Mucosa of rectum (tissue), 2 donors: ENCODE measurements around the gene RER1.

Source experiments
- H3K27ac ChIP-seq, 2 donors: one replicate each; pipeline ENCODE4 v1.7.0; 2013; ENCODE audit warnings: inconsistent platforms in 2 of 2, low read depth in 2 of 2, low read length in 2 of 2
- H3K27me3 ChIP-seq, 2 donors: one replicate each; pipeline ENCODE4 v1.7.0; 2013; ENCODE audit warnings: low read length in 2 of 2; ENCODE audit not compliant: control insufficient read depth in 2 of 2, insufficient read depth in 2 of 2
- H3K36me3 ChIP-seq, 2 donors: one replicate each; pipeline ENCODE4 v1.7.0; 2013; ENCODE audit warnings: low read length in 2 of 2; ENCODE audit not compliant: control insufficient read depth in 2 of 2, insufficient read depth in 2 of 2
- H3K4me1 ChIP-seq, 2 donors: one replicate each; pipeline ENCODE4 v1.7.0; 2013; ENCODE audit warnings: low read length in 2 of 2, mild to moderate bottlenecking in 1 of 2; ENCODE audit not compliant: control insufficient read depth in 2 of 2, insufficient read depth in 2 of 2
- H3K4me3 ChIP-seq, 2 donors: one replicate each; pipeline ENCODE4 v1.7.0; 2013; ENCODE audit warnings: low read length in 2 of 2
- H3K9ac ChIP-seq, 2 donors: one replicate each; pipeline ENCODE4 v1.7.0; 2013; ENCODE audit warnings: low read length in 2 of 2, low read depth in 1 of 2, mild to moderate bottlenecking in 1 of 2
- H3K9me3 ChIP-seq, 2 donors: one replicate each; pipeline ENCODE4 v1.7.0; 2013; ENCODE audit warnings: low read length in 2 of 2; ENCODE audit not compliant: control insufficient read depth in 2 of 2
- donor health status: healthy.
- donor health status: Normal muscosa, but diverticular disease.

RER1 gene

DNA sequence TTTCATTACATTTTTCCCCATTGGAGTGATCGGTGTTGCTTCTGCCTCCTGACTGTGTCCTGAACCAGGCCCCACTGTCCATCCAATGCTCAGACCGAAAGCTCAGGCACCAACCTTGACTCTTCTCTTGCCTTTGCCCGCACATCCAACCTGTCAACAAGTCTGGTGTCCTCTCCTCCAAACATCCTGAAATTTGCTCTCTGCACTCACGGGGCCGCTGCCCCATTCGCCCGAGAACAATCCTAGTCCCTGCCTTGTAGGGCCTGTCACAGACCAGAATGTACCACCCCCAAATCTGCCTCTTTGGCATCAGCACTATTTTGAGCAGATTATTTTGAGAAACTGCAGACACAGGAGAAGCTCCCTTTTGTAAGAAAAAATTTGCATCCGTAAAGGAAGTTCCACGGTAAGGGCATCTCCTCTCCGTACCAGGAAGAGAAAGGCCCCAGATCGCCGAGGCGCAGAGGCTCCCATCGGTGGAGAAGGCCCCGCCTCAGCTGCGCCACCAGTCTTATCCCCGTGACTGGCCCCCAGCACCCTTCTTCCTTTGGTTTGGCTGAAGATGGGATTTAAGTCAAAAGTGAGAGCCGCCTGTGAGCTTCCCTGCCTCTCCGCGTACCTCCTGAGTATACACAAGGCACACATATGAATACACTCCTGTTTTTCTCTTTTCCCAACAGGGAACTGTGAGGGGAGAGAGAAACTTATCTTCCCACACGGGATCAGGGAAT is 7.3 kb upstream of the RER1 start:
- Histone ChIP-seq H3K27me3 (no peaks in the 10 kb centered on the region), H3K27ac (no peak overlapping the region), H3K36me3 (peaks cover 0 to 5% of the 10 kb centered on the region in 2 donors), H3K4me3 (no peak overlapping the region), H3K4me1 (peaks cover 0 to 4% of the 10 kb centered on the region in 2 donors), H3K9ac (no peak overlapping the region), H3K9me3 (no peaks in the 10 kb centered on the region)

DNA sequence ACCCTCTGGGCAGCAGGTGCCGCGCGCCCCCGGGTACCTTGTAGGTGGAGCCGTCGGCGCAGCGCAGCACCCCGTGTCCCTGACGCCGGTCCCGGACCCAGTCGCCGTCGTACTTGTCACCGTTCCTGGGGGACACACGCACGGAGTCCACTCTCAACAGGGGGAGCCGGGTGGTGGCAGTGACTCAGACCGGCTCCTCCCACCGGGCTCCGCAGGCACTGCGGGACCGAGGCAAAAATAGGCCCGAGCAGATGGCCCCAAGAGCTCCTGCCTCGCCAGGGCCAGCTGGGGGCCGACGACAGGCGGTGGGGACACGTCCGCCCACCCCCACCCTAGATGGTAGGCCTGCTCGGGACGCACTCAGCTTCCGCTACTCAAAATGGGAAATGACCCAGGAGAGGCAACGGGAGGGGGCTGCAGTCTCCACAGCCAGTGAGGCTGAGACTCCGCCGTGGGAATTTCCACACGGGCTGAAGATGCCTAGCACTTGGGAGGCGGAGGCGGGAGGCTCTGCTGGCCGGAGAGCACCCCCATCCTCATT is 6.6 kb upstream of the RER1 start:
- Histone ChIP-seq H3K9ac (no peak overlapping the region), H3K27ac (no peak overlapping the region)

DNA sequence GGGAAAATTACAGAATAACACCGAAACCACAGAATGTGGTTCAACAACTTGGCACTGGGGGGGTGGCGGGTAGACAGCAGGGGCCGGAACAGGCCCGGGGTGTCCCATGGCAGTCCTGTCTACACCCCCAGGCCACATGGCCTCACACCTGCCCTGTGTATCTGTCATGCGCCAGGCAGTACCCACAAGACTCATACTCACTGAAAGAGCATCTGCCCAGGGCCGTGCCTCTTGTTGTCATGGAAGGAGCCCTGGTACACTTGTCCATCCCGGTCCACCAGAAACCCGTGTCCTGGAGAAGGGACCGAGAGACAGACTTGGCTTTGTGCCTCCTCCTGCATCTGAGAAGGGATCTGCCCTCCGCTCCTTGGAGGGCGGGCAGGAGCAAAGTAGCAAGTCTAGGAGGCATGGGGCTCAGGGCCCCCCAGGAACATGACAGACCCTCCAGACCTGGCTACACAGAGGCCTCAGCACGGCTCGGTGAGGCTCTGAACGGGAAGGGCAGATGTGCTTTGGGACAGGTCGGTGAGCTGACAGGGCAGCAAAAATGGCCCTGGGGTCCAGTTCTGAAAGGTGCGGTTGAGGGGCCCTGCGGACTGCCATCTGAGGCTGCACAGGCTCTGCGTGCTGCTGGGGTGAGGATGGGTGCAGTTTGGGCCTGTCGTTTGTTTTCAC is 5.9 kb upstream of the RER1 start:
- Histone ChIP-seq H3K9me3 (no peaks in the 10 kb centered on the region), H3K36me3 (peaks cover 0 to 5% of the 10 kb centered on the region in 2 donors), H3K27ac (no peak overlapping the region), H3K4me1 (peaks cover 4 to 7% of the 10 kb centered on the region in 2 donors), H3K27me3 (no peaks in the 10 kb centered on the region), H3K4me3 (no peak overlapping the region), H3K9ac (no peak overlapping the region)

More for the DNA sequence above, 6.6 kb upstream of the RER1 start:
- no peaks in the 10 kb centered on the region for H3K27me3 ChIP-seq
- H3K4me1 ChIP-seq = peaks cover 0 to 4% of the 10 kb centered on the region in 2 donors
- H3K9me3 ChIP-seq = no peaks in the 10 kb centered on the region
- peaks cover 0 to 5% of the 10 kb centered on the region in 2 donors for H3K36me3 ChIP-seq
- H3K4me3 ChIP-seq = no peak overlapping the region

DNA sequence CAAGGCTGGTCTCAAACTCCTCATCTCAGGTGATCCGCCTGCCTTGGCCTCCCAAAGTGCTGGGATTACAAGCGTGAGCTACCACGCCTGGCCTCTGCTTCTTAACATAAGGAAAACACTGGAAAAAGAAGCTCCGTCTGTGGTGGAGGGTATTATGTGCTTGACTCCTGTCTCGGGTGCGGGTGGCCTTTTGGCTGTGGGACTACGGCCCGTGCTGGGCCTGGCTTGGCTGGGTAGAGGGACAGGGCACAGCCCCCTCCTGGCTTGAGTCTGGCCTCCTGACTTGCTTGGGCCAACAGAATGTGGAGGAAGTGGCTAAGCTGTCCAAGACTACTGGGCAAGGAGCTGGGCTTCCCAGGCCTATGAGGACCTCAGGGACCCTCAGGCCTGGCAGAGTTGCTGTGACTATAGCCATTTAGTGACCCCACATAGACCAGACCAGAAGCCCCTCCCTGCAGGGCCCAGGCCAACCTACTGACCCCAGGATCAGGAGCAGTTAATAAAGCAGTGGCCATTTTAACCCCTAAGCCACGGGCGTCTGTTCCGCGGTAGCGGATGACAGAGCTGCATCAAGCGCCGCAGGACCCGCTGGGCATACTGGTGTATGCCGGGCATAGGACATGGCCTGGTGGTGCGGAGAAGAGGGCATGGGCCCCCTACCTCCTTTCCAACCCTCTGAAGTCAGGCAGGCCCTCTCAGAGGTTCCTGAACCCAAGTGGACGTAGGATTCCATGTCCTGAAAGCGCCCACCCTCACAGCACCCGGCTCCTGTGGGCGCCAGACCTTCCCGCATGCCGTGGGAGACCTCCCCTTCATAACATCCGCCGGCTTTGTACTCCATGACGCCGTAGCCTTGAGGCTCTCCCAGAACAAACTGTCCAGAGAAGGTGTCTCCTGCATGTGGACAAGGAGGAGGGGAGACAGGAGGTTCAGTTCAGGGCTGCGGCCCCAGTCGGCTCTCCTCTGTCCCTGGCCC is 4.7 kb upstream of the RER1 start:
- peaks cover 3 to 7% of the 10 kb centered on the region in 2 donors for H3K4me1 ChIP-seq

DNA sequence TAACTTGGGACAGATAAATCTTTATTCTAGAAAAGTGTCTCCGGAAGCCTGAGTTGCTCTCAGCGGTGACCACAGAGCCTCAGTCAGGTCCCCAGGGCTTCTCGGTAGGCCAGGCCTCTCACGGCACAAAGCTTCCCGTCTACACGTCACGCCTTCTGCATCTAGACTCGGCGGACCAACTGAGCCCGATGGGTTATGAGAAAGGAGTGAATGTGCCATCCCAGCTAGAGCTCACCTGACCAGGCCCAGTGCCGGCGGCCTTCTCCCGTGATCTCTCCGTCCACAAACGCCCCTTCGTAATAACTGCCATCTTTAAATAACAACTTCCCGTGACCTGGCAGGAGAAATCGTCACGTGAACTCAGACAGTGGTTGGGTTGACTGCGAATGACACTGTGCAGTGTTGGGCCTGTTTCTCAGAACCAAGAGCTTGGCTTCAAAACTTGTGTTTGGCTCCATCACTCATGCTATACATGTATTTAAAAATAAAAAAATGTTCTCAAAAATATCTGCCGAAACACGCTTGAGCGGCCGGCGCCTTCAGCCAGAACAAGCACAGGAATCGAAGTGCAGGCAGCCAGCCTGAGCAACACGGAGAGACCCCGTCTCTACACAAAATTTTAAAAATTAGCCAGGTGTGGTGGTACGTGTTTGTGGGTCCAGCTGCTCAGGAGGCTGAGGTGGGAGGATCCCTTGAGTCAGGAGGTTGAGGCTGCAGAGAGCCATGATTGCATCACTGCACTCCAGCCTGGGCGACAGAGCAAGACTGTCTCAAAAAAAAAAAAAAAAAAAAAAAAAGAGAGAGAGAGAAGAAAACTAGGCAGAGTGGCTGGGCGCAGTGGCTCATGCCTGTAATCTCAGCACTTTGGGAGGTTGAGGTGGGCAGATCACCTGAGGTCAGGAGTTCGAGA is 3.4 kb upstream of the RER1 start:
- Histone ChIP-seq H3K9me3 (no peaks in the 10 kb centered on the region), H3K27ac (no peak overlapping the region), H3K36me3 (peaks cover 0 to 9% of the 10 kb centered on the region in 2 donors), H3K4me3 (no peak overlapping the region), H3K9ac (no peak overlapping the region), H3K4me1 (peaks cover 9 to 18% of the 10 kb centered on the region in 2 donors), H3K27me3 (no peaks in the 10 kb centered on the region)

More for the DNA sequence above, 4.7 kb upstream of the RER1 start:
- no peak overlapping the region for H3K27ac ChIP-seq
- H3K27me3 ChIP-seq = no peaks in the 10 kb centered on the region
- H3K36me3 ChIP-seq = peaks cover 0 to 5% of the 10 kb centered on the region in 2 donors
- H3K4me3 ChIP-seq = peak overlapping the region in 1 of 2 donors; percentile 13
- no peak overlapping the region for H3K9ac ChIP-seq
- no peaks in the 10 kb centered on the region for H3K9me3 ChIP-seq

DNA sequence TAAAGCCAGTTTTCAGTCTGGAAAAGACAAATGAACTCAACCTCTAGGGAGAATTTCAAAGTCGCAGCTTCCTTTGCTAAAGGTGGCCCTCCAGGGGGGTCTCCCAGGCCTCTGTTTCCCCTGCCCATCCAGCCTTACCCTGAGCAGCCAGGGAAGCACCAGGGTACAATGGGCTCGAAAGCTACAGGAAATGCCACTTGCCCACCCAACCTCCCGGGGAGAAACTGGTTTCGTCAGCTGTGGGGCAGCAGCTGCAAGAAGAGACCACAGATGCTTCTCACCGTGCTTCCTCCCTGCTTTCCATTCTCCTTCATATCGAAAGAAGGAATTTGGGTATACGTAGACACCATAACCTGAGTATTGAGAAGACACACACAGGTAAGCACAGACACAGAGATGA is 2.0 kb upstream of the RER1 start:
- H3K4me3 ChIP-seq = no peak overlapping the region
- H3K9me3 ChIP-seq = no peaks in the 10 kb centered on the region
- H3K27me3 ChIP-seq = no peaks in the 10 kb centered on the region
- no peak overlapping the region for H3K27ac ChIP-seq
- H3K36me3 ChIP-seq = peaks cover 0 to 15% of the 10 kb centered on the region in 2 donors
- H3K9ac ChIP-seq = no peak overlapping the region
- peaks cover 17 to 30% of the 10 kb centered on the region in 2 donors for H3K4me1 ChIP-seq

DNA sequence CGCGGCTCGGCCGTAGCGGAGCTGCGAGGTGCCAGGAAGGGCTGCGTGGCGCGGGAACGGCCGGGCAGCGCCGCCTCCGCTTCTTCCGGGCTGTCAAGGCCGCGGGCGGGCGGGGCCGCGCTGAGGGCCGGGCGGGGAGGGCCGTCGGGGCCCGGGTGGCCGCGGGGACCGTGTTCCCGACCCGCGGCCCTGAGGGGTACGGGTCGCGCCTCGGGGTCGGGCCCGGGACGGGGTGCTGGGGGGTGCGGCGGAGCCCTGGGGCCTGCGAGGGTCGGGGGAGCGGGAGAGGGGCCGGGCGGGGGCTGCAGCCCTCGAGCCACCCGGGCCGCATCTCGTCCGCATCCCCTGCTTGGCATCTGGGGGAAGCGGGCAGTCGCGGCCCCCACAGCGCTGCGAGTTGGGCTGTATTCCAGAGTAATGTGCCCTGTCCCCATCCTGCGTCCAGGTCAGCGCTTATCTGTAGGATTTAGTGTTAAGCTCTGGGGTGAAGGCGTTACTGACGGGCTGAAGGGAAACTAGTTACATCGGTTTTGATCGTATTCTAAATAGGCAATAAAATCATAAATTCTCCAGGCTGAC is 379 bp downstream of the RER1 start:
- Histone ChIP-seq H3K4me3 (peak overlapping the region; percentile 62 to 86), H3K4me1 (peaks cover 17 to 30% of the 10 kb centered on the region in 2 donors), H3K9ac (peak overlapping the region; percentile 78 to 80), H3K9me3 (no peaks in the 10 kb centered on the region), H3K36me3 (peaks cover 11 to 31% of the 10 kb centered on the region in 2 donors), H3K27me3 (no peaks in the 10 kb centered on the region), H3K27ac (peak overlapping the region; percentile 84 to 86)

DNA sequence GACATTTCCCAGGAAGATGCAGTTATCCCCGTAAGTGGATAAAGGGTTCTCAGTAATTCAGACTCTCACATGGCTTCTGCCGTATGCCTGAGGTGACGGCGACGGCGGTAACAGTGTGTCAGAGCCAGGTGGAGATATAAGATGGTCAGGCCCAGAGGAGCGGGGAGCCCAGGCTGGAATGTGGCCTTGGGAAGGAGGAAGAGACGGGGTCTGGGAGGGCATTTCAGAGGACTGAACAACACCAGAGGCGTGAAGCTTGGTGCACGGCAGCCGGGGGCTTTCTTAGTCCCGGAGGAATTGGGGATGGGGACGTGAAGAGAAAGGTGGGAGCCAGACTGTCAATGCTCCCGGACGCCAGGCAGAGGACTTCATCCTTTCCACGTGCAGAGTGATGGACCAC is 1.0 kb downstream of the RER1 start:
- Histone ChIP-seq H3K9me3 (no peaks in the 10 kb centered on the region), H3K9ac (peak overlapping the region; percentile 78 to 80), H3K4me1 (peaks cover 17 to 30% of the 10 kb centered on the region in 2 donors), H3K27me3 (no peaks in the 10 kb centered on the region), H3K36me3 (peaks cover 18 to 34% of the 10 kb centered on the region in 2 donors), H3K27ac (peak overlapping the region; percentile 6 to 86), H3K4me3 (peak overlapping the region; percentile 62 to 86)
